Fibroblast of lung (primary cell): ENCODE measurements around the gene B3GNT2. TPM values are rescaled to one million over a fixed set of nuclear protein-coding genes. Genes with fewer than 3 reads are reported as not detected.
A peak's percentile ranks its signal among the peaks of the same experiment; 100 is the strongest.

Experiments
- DNase-seq, 2 donors: peaks; one replicate each; pipeline versions ENCODE4 v3.0.0 to v3.0.0-alpha.2; 2010; ENCODE audit warnings: low read depth in 2 of 2
- H2AFZ ChIP-seq: 2 replicates; pipeline ENCODE4 v1.5.1; 2012; ENCODE audit warnings: low read length, control low read depth, inconsistent platforms
- H3K27ac ChIP-seq: 2 replicates; pipeline ENCODE4 v1.5.1; 2011; ENCODE audit warnings: low read length, control low read depth; ENCODE audit not compliant: insufficient read depth
- H3K27me3 ChIP-seq: 2 replicates; pipeline ENCODE4 v1.5.1; 2011; ENCODE audit warnings: mild to moderate bottlenecking, low read length; ENCODE audit not compliant: control insufficient read depth, insufficient read depth
- H3K36me3 ChIP-seq: 2 replicates; pipeline ENCODE4 v1.5.1; 2011; ENCODE audit warnings: low read length; ENCODE audit not compliant: control insufficient read depth, insufficient read depth
- H3K4me1 ChIP-seq: 2 replicates; pipeline ENCODE4 v1.5.1; 2011; ENCODE audit warnings: low read length; ENCODE audit not compliant: control insufficient read depth, insufficient read depth; ENCODE audit errors: extremely low read depth
- H3K4me2 ChIP-seq: 2 replicates; pipeline ENCODE4 v1.5.1; 2011; ENCODE audit warnings: low read length, control low read depth; ENCODE audit not compliant: insufficient read depth; ENCODE audit errors: extremely low read depth
- H3K4me3 ChIP-seq, 4 experiments: fragments of 200-600 bp in 1 of 4; sonication (generic) in 1 of 4; replicated peaks in 1 of 4; 2 replicates each; pipeline ENCODE4 v1.5.1; 2011 to 2016; ENCODE audit warnings: low read length in 4 of 4, low read depth in 3 of 4, mild to moderate bottlenecking in 3 of 4, control low read depth in 2 of 4, inconsistent platforms in 1 of 4, mixed read lengths in 1 of 4; ENCODE audit not compliant: insufficient read depth in 1 of 4; ENCODE audit errors: control extremely low read depth in 1 of 4
- H3K79me2 ChIP-seq: 2 replicates; pipeline ENCODE4 v1.5.1; 2012; ENCODE audit warnings: mild to moderate bottlenecking, low read length, inconsistent platforms; ENCODE audit not compliant: control insufficient read depth, insufficient read depth
- H3K9ac ChIP-seq: 2 replicates; pipeline ENCODE4 v1.5.1; 2011; ENCODE audit warnings: mild to moderate bottlenecking, low read length, control low read depth; ENCODE audit not compliant: insufficient read depth
- H3K9me3 ChIP-seq: 2 replicates; pipeline ENCODE4 v1.5.1; 2012; ENCODE audit warnings: low read depth, low read length; ENCODE audit not compliant: control insufficient read depth, insufficient read depth
- H4K20me1 ChIP-seq: 2 replicates; pipeline ENCODE4 v1.5.1; 2011; ENCODE audit warnings: low read length; ENCODE audit not compliant: control insufficient read depth, insufficient read depth; ENCODE audit errors: extremely low read depth
- CTCF ChIP-seq, 2 donors: IDR thresholded peaks in 1 of 2; conservative IDR thresholded peaks in 1 of 2; 1 replicate in 1 of 2; 2 replicates in 1 of 2; pipeline ENCODE4 v1.5.1; 2011 to 2012; ENCODE audit warnings: low read length in 2 of 2, control low read depth in 1 of 2, inconsistent platforms in 1 of 2, low read depth in 1 of 2, mild to moderate bottlenecking in 1 of 2
- EZH2 ChIP-seq: IDR thresholded peaks from 2 replicates; pipeline ENCODE4 v1.5.1; 2012; ENCODE audit warnings: low read length, control low read depth, mild to moderate bottlenecking; ENCODE audit errors: missing control alignments
- polyA plus RNA-seq, 2 donors: library from polyadenylated mRNA; depleted of rRNA in 1 of 2; stranded (reverse) in 1 of 2; unstranded in 1 of 2; fragments of >200 nt; gene quantifications; 2 replicates each; pipeline ENCODE4 v1.2.1, GENCODE V29; 2011 to 2012; ENCODE audit warnings: missing spikeins in 1 of 2
- total RNA-seq: library from RNA; depleted of rRNA; stranded (reverse); fragments of >200 nt; gene quantifications from 2 replicates; pipeline ENCODE4 v1.2.1, GENCODE V29; 2014

The B3GNT2 gene
- total and polyA plus RNA-seq, 2 donors (not counting 1 experiment from before 2014, with no cell fraction given) = 13.0 to 13.4 TPM

DNA sequence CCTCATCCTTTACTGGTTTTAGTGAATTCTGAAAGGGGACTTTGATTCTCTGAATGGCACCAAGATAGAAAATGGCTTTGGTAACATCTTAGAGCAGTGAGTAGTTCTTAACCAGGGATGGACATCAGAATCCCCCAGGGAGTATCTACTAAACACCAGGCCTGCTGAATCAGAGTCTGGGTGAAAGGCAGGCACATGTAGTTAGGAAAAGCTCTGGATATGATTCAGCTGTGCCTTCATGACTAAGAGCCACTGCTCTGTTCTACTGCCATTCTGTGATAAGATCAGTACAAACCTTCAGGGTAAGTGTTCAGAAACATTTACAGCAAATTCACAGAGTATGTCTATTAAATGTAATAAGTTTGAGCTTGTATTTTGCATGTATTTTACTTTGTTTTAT, 46.2 kb upstream of the B3GNT2 start:
- Histone ChIP-seq H3K9ac (no peak overlapping the region), H2AFZ (no peak overlapping the region), H3K4me2 (no peak overlapping the region), H3K9me3 (no peaks in the 10 kb centered on the region), H3K4me3 (no peak overlapping the region), H3K4me1 (no peaks in the 10 kb centered on the region), H3K27me3 (no peaks in the 10 kb centered on the region), H3K79me2 (no peaks in the 10 kb centered on the region), H3K27ac (no peak overlapping the region), H4K20me1 (no peaks in the 10 kb centered on the region), H3K36me3 (no peaks in the 10 kb centered on the region)
- peak; percentile 95 for DNase-seq
- TF ChIP-seq EZH2 = no peak
- TF ChIP-seq CTCF (conservative IDR thresholded peaks at IDR 0.05 in 1 of 2, IDR thresholded peaks at IDR 0.05 in 1 of 2; ENCODE audit: low read depth in 1 of 2, low read length in 2 of 2) = no peak

DNA sequence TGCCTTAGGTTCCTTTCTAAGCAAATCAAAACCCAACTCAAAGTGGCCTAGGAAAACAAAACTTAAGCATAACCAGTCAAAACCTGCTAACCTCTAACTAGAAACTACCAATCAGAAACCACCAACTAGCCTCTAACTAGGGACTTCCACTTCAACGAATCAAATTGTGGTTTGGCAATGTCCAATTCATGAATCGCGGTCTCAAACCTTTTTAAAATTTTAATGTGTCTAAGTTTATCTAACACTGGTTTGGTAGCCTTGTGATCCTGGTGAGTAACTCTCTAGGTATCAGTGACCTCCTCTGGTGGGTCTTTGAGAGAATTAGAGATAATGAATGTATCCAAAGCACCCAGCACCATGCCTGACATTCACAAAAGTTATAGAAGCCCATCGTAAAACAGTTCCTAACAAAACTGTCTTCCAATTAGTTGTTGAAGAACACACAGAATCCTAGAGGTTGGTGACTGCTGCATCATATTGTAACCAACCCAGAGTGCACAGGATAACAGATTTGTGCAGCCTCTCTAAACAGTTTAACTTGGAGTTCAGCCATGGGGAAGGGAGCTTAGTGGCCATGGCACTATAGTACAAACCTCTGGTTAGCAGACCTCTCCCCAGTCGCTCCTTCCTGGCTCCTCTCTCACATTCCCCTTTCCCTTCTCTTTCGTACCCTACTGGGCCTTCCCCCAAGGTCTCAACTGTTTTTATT, 45.2 kb upstream of the B3GNT2 start:
- no peaks in the 10 kb centered on the region for H3K79me2 ChIP-seq
- H2AFZ ChIP-seq = no peak overlapping the region
- H3K9me3 ChIP-seq = no peaks in the 10 kb centered on the region
- no peak overlapping the region for H3K4me2 ChIP-seq
- H3K4me3 ChIP-seq = no peak overlapping the region
- H3K36me3 ChIP-seq = no peaks in the 10 kb centered on the region
- TF ChIP-seq CTCF (conservative IDR thresholded peaks at IDR 0.05 in 1 of 2, IDR thresholded peaks at IDR 0.05 in 1 of 2; ENCODE audit: low read depth in 1 of 2, low read length in 2 of 2) (no peak), EZH2 (no peak)
- no peak overlapping the region for H3K9ac ChIP-seq
- no peaks in the 10 kb centered on the region for H3K27me3 ChIP-seq
- no peaks in the 10 kb centered on the region for H3K4me1 ChIP-seq
- DNase-seq = peak in 1 of 2 donors; percentile 87
- no peak overlapping the region for H3K27ac ChIP-seq
- H4K20me1 ChIP-seq = no peaks in the 10 kb centered on the region

GRCh38 chr2:62151306-62151638, 44.6 kb upstream of the B3GNT2 start:
- no peak overlapping the region for H3K9ac ChIP-seq
- H3K27ac ChIP-seq = no peak overlapping the region
- H2AFZ ChIP-seq = no peak overlapping the region
- H3K9me3 ChIP-seq = no peaks in the 10 kb centered on the region
- no peaks in the 10 kb centered on the region for H3K27me3 ChIP-seq
- no peak overlapping the region for H3K4me2 ChIP-seq
- H3K79me2 ChIP-seq = no peaks in the 10 kb centered on the region
- no peak overlapping the region for H3K4me3 ChIP-seq
- H3K4me1 ChIP-seq = no peaks in the 10 kb centered on the region
- no peaks in the 10 kb centered on the region for H3K36me3 ChIP-seq
- no peak for DNase-seq
- no peaks in the 10 kb centered on the region for H4K20me1 ChIP-seq
- TF ChIP-seq CTCF (conservative IDR thresholded peaks at IDR 0.05 in 1 of 2, IDR thresholded peaks at IDR 0.05 in 1 of 2; ENCODE audit: low read depth in 1 of 2, low read length in 2 of 2) (no peak), EZH2 (no peak)
